Measurements from ENCODE around the gene LEKR1.
A peak's percentile ranks its signal among the peaks of the same experiment; 100 is the strongest.
"Not testable (repeated sequence)": the region's sequence is repeated elsewhere in the genome, so short reads cannot be mapped to it uniquely, and the experiment has no call there.

Gene LEKR1

DNA sequence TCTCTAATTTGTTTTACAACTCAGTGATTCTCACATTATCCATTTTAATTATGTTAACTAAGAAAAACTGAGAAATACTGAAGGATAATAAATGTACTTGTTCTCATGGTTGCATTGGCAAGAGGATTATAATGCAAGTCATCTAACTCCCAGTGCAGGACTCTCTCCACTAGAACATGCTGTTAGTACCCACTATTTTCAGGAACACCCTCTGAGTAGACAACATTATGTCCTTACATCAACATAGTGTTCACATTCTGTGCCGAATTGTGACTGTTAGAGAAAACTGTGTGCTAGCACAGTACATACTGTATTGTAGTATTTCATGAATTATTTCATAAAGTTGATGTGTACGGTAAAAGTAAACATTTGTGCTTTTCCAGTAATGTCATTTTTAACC lies 80.1 kb downstream of the LEKR1 start:
- no peak for DNase-seq (ENCODE audit: low read depth)

GRCh38 chr3:156908398-156908797 lies 82.2 kb downstream of the LEKR1 start:
- no peak for DNase-seq (ENCODE audit: low read depth)

DNA sequence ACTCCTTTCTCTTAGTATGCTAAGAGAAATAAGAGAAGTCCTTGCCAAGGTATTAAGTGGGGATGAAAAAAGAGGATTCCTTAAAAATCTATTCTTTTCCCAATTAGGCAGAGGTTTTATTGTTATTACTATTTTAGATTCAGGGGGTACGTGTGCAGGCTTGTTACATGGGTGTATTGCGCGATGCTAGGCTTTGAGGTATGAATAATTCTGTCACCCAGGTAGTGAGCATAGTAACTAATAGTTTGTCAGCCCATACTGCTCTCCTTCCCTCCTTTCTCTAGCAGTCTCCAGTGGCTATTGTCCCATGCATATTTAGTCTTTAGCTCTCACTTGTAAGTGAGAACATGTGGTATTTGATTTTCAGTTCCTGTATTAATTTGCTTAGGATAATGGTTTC lies 83.9 kb downstream of the LEKR1 start:
- no peak for DNase-seq (ENCODE audit: low read depth)

DNA sequence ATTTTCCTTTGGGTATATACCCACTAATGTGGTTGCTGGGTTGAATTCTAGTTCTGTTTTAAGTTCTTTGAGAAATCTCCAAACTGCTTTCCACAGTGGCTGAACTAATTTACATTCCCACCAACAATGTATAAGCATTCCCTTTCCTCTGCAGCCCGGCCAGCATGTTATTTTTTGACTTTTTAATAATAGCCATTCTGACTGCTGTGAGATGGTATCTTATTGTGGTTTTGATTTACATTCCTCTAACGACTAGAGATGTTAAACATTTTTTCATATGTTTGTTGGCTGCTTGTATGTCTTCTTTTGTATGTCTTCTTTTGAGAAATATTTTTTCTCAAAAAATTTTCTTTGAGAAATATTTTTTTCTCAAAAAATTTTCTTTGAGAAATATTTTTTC lies 84.7 kb downstream of the LEKR1 start:
- DNase-seq (ENCODE audit: low read depth) = peak; percentile 83

DNA sequence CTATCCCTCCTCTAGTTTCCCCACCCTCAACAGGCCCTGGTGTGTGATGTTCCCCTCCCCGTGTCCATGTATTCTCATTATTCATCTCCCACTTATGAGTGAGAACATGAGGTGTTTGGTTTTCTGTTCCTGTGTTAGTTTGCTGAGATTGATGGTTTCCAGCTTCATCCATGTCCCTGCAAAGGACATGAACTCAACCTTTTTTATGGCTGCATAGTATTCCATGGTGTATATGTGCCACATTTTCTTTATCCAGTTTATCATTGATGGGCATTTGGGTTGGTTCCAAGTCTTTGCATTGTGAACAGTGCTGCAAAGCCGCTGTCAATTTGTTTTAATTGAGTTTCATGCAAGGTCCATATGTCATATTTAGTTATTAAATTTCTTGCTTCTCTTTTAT lies 88.1 kb downstream of the LEKR1 start:
- DNase-seq (ENCODE audit: low read depth) = not testable (repeated sequence)

GRCh38 chr3:156915372-156915771 lies 89.2 kb downstream of the LEKR1 start:
- no peak for DNase-seq (ENCODE audit: low read depth)

- peak; percentile 26 for DNase-seq (ENCODE audit: low read depth)
Observed at GRCh38 chr3:156918746-156919145, 92.6 kb downstream of the LEKR1 start.

DNA sequence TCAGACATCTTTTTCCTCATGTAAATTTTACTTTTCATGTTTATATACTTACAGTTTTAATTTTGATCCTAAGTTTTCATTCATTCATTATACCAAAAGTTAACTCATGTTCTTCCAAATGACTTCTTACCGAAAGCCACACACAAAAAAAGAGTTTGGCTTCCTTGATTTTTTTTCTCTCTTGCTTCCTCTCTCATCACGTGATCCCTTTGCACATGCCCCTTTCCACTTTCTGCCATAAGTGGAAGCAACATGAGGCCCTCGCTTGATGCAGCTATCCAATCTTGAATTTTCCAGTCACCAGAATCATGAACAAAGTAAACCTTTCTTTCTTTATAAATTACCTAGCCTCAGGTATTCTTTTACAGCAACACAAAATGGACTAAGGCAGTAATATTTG lies 93.7 kb downstream of the LEKR1 start:
- DNase-seq (ENCODE audit: low read depth) = no peak

- DNase-seq (ENCODE audit: low read depth) = peak; percentile 14
Observed at GRCh38 chr3:156920399-156920798, 94.2 kb downstream of the LEKR1 start.

GRCh38 chr3:156923349-156923748 lies 97.2 kb downstream of the LEKR1 start:
- no peak for DNase-seq (ENCODE audit: low read depth)

DNA sequence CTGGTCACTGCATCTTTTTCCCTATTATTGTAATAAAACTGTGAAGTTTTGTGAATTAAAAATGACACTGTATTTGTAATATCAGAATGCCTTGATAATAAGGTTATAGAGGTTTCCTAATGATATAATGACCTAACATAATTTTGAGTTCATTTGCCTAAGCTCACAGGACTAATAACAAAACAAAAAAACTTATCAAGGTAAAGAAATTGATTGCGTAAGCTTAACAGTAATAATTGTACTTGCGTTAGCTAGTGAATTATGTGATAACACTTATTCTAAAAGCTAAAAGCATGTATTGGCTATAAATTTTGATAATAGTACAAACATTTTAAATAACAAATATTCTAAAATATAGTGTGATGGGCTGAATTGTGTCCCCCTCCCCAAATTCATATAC lies 112.6 kb downstream of the LEKR1 start:
- no peak for DNase-seq (ENCODE audit: low read depth)

DNA sequence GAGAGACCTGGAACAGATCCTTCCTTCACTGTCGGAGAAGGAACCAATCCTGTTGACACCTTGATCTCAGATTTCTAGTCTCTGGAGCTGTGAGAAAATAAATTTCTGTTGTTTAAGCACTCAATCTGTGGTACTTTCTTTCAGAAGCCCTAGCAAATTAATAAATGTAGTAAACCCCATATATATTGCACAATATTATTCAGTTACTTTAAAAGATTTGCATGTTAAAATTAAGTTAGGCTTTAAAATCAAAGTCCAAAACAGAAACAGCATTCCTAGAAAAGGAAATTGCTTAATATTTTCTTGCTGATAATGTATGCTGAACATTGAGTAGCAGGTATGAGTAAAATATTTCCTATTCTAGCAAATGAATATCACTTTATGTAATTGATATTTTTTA lies 113.2 kb downstream of the LEKR1 start:
- DNase-seq (ENCODE audit: low read depth) = no peak

GRCh38 chr3:156941311-156941710 lies 115.2 kb downstream of the LEKR1 start:
- DNase-seq (ENCODE audit: low read depth) = no peak

DNA sequence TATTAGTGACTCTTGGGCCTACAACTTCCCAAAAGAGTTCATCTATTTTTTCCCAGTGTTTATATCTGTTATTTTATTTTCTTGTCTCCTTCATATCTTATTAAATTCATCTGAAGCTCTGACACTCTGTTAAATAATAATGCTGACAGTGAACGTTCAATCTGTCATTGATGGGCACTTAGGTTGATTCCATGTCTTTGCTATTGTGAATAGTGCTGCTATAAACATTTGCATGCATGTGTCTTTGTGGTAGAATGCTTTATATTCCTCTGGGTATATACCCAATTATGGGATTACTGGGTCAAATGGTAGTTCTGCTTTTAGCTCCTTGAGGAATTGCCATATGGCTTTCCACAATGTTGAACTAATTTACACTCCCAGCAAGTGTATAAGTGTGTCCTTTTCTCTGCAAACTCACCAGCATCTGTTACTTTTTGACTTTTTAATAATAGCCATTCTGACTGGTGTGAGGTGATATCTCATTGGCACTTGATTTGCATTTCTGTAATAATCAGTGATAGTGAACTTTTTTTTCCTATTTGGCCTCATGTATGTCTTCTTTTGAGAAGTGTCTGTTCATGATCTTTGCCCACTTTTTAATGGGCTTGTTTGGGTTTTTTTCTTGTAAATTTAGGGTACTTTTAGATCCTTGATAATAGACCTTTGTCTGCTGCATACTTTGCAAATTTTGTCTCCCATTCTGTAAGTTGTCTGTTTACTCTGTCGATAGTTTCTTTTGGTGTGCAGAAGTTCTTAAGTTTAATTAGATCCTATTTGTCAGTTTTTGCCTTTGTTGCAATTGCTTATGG lies 122.5 kb downstream of the LEKR1 start:
- DNase-seq (ENCODE audit: low read depth) = no peak

- DNase-seq (ENCODE audit: low read depth) = peak; percentile 54
Observed at GRCh38 chr3:156952011-156952410, 125.9 kb downstream of the LEKR1 start.

- no peak for DNase-seq (ENCODE audit: low read depth)
Observed at GRCh38 chr3:156957715-156958114, 131.6 kb downstream of the LEKR1 start.

DNA sequence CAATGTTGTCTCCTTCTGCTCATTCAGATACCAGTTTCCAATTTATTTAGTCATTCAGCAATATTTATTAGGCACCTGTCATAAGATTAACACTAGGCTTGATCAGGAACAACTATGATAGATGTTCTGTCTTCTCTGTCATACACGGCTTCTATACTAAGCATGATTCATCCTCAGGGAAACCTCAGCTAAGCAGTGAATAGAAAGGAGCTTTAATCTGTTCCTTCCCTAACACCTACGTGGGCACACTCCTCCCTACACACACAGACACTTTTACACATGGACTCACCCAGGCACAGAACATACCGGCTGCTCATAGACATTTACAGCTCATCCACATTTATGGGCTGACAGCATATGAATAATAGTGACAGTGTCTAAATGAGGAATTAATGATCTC lies 136.9 kb downstream of the LEKR1 start:
- DNase-seq (ENCODE audit: low read depth) = no peak

- DNase-seq (ENCODE audit: low read depth) = peak; percentile 4
Observed at GRCh38 chr3:156964577-156964976, 138.4 kb downstream of the LEKR1 start.

- not testable (repeated sequence) for DNase-seq (ENCODE audit: low read depth)
Observed at GRCh38 chr3:156966349-156966748, 140.2 kb downstream of the LEKR1 start.

- no peak for DNase-seq (ENCODE audit: low read depth)
Observed at GRCh38 chr3:156973954-156974353, 147.8 kb downstream of the LEKR1 start.

DNA sequence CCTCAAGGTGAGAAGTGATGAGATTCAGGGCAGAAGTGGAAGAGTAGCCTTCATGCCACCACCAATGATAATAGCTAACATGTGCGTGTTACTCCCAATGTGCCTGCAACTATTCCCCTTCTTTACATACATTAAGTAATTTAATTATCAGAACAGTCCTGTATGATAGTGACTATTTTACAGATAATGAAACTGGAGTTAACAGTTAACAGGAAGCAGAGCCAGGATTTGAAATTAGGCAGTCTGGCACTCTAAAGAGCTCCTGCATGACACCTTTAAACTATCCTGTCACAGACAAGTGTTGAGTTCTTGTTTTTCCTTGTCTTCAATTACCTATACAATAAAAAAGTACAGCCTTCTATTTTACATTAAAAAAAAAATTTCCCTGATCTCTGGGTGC lies 148.8 kb downstream of the LEKR1 start:
- DNase-seq (ENCODE audit: low read depth) = no peak

DNA sequence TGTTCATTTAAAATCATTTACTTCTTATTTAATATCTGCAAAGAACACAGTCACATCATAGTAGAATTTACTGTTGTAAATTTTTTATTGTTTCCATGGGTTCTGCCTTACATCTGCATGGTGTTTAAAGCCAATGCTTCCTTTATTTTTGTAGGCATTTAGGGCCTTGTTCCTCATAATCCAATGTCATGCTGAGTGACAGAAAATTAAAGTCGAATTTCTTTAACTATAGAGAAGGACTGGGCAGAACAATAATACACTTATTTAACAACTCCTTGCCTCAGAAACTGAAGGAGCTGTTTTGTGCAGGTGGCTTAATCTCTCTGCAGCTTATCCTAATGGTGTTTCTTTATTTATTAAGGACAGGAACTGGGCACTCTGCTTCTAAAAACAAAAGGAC lies 149.6 kb downstream of the LEKR1 start:
- no peak for DNase-seq (ENCODE audit: low read depth)

DNA sequence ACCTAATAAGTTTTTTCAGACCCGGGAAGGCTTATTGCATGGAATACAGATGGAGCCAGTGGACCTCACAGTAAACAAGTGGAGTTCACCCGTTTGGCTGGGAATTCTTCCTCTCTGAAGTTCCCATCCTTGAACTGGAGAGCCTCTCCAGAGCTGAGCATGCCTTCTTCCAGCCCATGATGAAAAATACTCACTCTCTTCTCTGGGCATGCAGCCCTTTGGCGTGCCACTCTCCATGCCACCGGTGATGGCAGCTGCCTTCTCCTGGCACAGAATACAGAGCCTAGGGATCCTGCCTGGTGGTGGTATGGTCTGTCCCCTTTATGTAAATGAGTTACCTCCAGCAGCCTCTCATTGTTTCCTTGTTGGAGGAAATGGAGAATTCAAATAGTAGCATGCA lies 150.8 kb downstream of the LEKR1 start:
- DNase-seq (ENCODE audit: low read depth) = no peak

- DNase-seq (ENCODE audit: low read depth) = peak; percentile 35
Observed at GRCh38 chr3:156978481-156978961, 152.4 kb downstream of the LEKR1 start.
